IMR-90 (cell line): ENCODE data around the gene HOXD9. TPM values are rescaled to one million over a fixed set of nuclear protein-coding genes. Genes with fewer than 3 reads are reported as not detected.
A peak's percentile ranks its signal among the peaks of the same experiment; 100 is the strongest.

Source experiments
- ATAC-seq: fragments of 200-7000 bp; cut with Tn5 transposase; 2 replicates; pipeline ENCODE4 v1.9.1; 2020; ENCODE audit warnings: low read depth, mild to moderate bottlenecking, moderate library complexity
- BruUV-seq: library from RNA; stranded (reverse); fragments of 400-500 nt; replicated peaks from 2 replicates; lab custom pipeline; 2021; lab: Mats Ljungman, UMichigan
- CTCF ChIA-PET: fragments of 300-600 bp; formaldehyde crosslinking; extraction: SDS; loops from one replicate; lab custom pipeline; 2021; ENCODE audit warnings: antibody characterized with exemption; lab: Yijun Ruan, JAX
- POLR2A ChIA-PET: fragments of 300-600 bp; sonication (Branson Sonifier 250); formaldehyde crosslinking; loops from one replicate; lab custom pipeline; 2022; ENCODE audit warnings: antibody characterized with exemption; ENCODE audit not compliant: unreplicated experiment; lab: Charles Lee
- DNase-seq: peaks from one replicate; pipeline ENCODE4 v3.0.0; 2013
- H2AFZ ChIP-seq: replicated peaks from 2 replicates; pipeline ENCODE3; 2013; ENCODE audit warnings: low read length, mild to moderate bottlenecking; ENCODE audit not compliant: poor library complexity
- H2AK5ac ChIP-seq: 2 replicates; pipeline ENCODE4 v1.6.1; 2013; ENCODE audit warnings: low read depth, low read length, inconsistent platforms
- H2AK9ac ChIP-seq: replicated peaks from 2 replicates; pipeline ENCODE3; 2013; ENCODE audit warnings: mild to moderate bottlenecking, low read depth, low read length, moderate library complexity; ENCODE audit not compliant: poor library complexity
- H2BK120ac ChIP-seq: 2 replicates; pipeline ENCODE4 v1.6.1; 2013; ENCODE audit warnings: low read depth, low read length, inconsistent platforms
- H2BK15ac ChIP-seq: 3 replicates; pipeline ENCODE4 v1.6.1; 2013; ENCODE audit warnings: low read depth, low read length, inconsistent platforms
- H2BK20ac ChIP-seq: 2 replicates; pipeline ENCODE4 v1.6.1; 2013; ENCODE audit warnings: low read depth, mild to moderate bottlenecking, inconsistent platforms, low read length, moderate library complexity
- H2BK5ac ChIP-seq: 2 replicates; pipeline ENCODE4 v1.6.1; 2013; ENCODE audit warnings: mild to moderate bottlenecking, low read depth, low read length, inconsistent platforms; ENCODE audit not compliant: poor library complexity, severe bottlenecking
- H3K14ac ChIP-seq: replicated peaks from 2 replicates; pipeline ENCODE4 v1.6.1; 2013; ENCODE audit warnings: low read depth, low read length, inconsistent platforms
- H3K18ac ChIP-seq: 2 replicates; pipeline ENCODE4 v1.6.1; 2013; ENCODE audit warnings: low read depth, low read length, control low read depth
- H3K23ac ChIP-seq: 2 replicates; pipeline ENCODE4 v1.6.1; 2013; ENCODE audit warnings: low read depth, low read length, inconsistent platforms
- H3K27ac ChIP-seq: 2 replicates; pipeline ENCODE4 v1.5.1; 2013; ENCODE audit warnings: mild to moderate bottlenecking, control low read depth, low read length; ENCODE audit not compliant: insufficient read depth
- H3K27me3 ChIP-seq: 2 replicates; pipeline ENCODE4 v1.6.1; 2013; ENCODE audit warnings: low read length; ENCODE audit not compliant: control insufficient read depth, insufficient read depth
- H3K36me3 ChIP-seq: 2 replicates; pipeline ENCODE4 v1.6.1; 2013; ENCODE audit warnings: low read length, mixed read lengths; ENCODE audit not compliant: control insufficient read depth, insufficient read depth
- H3K4ac ChIP-seq: 2 replicates; pipeline ENCODE4 v1.6.1; 2013; ENCODE audit warnings: low read depth, low read length, inconsistent platforms
- H3K4me1 ChIP-seq: 2 replicates; pipeline ENCODE4 v1.6.1; 2013; ENCODE audit warnings: low read length, mixed read lengths; ENCODE audit not compliant: control insufficient read depth, insufficient read depth
- H3K4me2 ChIP-seq: 2 replicates; pipeline ENCODE4 v1.6.1; 2013; ENCODE audit warnings: low read depth, mild to moderate bottlenecking, control low read depth, low read length, moderate library complexity
- H3K4me3 ChIP-seq: 2 replicates; pipeline ENCODE4 v1.5.1; 2013; ENCODE audit warnings: low read depth, mild to moderate bottlenecking, control low read depth, low read length, moderate library complexity; ENCODE audit not compliant: insufficient read depth
- H3K56ac ChIP-seq: 2 replicates; pipeline ENCODE4 v1.6.1; 2013; ENCODE audit warnings: low read length, inconsistent platforms; ENCODE audit not compliant: insufficient read depth; ENCODE audit errors: extremely low read depth
- H3K79me1 ChIP-seq, 2 experiments: 2 replicates each; pipeline ENCODE4 v1.6.1; 2013; ENCODE audit warnings: low read length in 2 of 2, inconsistent platforms in 1 of 2, low read depth in 1 of 2
- H3K9ac ChIP-seq: 2 replicates; pipeline ENCODE4 v1.6.1; 2013; ENCODE audit warnings: low read depth, low read length, control low read depth
- H3K9me1 ChIP-seq: 2 replicates; pipeline ENCODE4 v1.6.1; 2013; ENCODE audit warnings: low read length, inconsistent platforms; ENCODE audit not compliant: insufficient read depth
- H3K9me3 ChIP-seq: 2 replicates; pipeline ENCODE4 v1.6.1; 2013; ENCODE audit warnings: low read length; ENCODE audit not compliant: control insufficient read depth, insufficient read depth
- H4K20me1 ChIP-seq: 2 replicates; pipeline ENCODE4 v1.6.1; 2013; ENCODE audit warnings: low read length, inconsistent platforms; ENCODE audit not compliant: insufficient read depth
- H4K5ac ChIP-seq: 2 replicates; pipeline ENCODE4 v1.6.1; 2013; ENCODE audit warnings: mild to moderate bottlenecking, low read depth, low read length, control low read depth
- H4K8ac ChIP-seq, 2 experiments: 2 replicates each; pipeline ENCODE4 v1.6.1; 2013; ENCODE audit warnings: low read depth in 2 of 2, low read length in 2 of 2, control low read depth in 1 of 2, inconsistent platforms in 1 of 2
- H4K91ac ChIP-seq: 2 replicates; pipeline ENCODE4 v1.6.1; 2013; ENCODE audit warnings: low read depth, low read length, inconsistent platforms; ENCODE audit not compliant: insufficient read depth
- BHLHE40 ChIP-seq: fragments of 150-350 bp; IDR thresholded peaks from 2 replicates; pipeline ENCODE4 v1.6.1; 2016; ENCODE audit warnings: mild to moderate bottlenecking, low read depth, low read length
- CEBPB ChIP-seq: IDR thresholded peaks from 2 replicates; pipeline ENCODE4 v1.6.1; 2012; ENCODE audit warnings: low read depth, low read length, improper control_type of control experiment
- CHD1 ChIP-seq: IDR thresholded peaks from 2 replicates; pipeline ENCODE4 v1.6.1; 2012; ENCODE audit warnings: low read depth, low read length, improper control_type of control experiment
- CTCF ChIP-seq: conservative IDR thresholded peaks from 2 replicates; pipeline ENCODE4 v1.5.1; 2012; ENCODE audit warnings: mild to moderate bottlenecking, low read depth, low read length, improper control_type of control experiment
- ELK1 ChIP-seq: fragments of 150-350 bp; IDR thresholded peaks from 2 replicates; pipeline ENCODE4 v1.6.1; 2016; ENCODE audit warnings: low read depth, mild to moderate bottlenecking, low read length, moderate library complexity, borderline replicate concordance
- FOS ChIP-seq: fragments of 150-350 bp; IDR thresholded peaks from 2 replicates; pipeline ENCODE4 v1.6.1; 2016; ENCODE audit warnings: low read depth, low read length
- MAFK ChIP-seq: IDR thresholded peaks from 2 replicates; pipeline ENCODE4 v1.6.1; 2012; ENCODE audit warnings: low read depth, low read length, improper control_type of control experiment
- MAZ ChIP-seq: IDR thresholded peaks from 2 replicates; pipeline ENCODE4 v1.6.1; 2012; ENCODE audit warnings: low read depth, mild to moderate bottlenecking, low read length, improper control_type of control experiment, moderate library complexity, borderline replicate concordance
- MXI1 ChIP-seq: IDR thresholded peaks from 2 replicates; pipeline ENCODE4 v1.6.1; 2012; ENCODE audit warnings: low read depth, mild to moderate bottlenecking, low read length, moderate library complexity, borderline replicate concordance
- NFE2L2 ChIP-seq: fragments of 150-350 bp; IDR thresholded peaks from 2 replicates; pipeline ENCODE4 v1.6.1; 2016; ENCODE audit warnings: low read depth, mild to moderate bottlenecking, low read length
- POLR2A ChIP-seq: IDR thresholded peaks from 2 replicates; pipeline ENCODE4 v1.6.1; 2012; ENCODE audit warnings: mild to moderate bottlenecking, low read depth, low read length
- RAD21 ChIP-seq: IDR thresholded peaks from 2 replicates; pipeline ENCODE4 v1.6.1; 2012; ENCODE audit warnings: low read length, improper control_type of control experiment
- RCOR1 ChIP-seq: IDR thresholded peaks from 2 replicates; pipeline ENCODE4 v1.6.1; 2012; ENCODE audit warnings: mild to moderate bottlenecking, low read length, improper control_type of control experiment; ENCODE audit not compliant: insufficient replicate concordance
- RFX5 ChIP-seq: IDR thresholded peaks from 2 replicates; pipeline ENCODE4 v1.8.0; 2012; ENCODE audit warnings: low read depth, mild to moderate bottlenecking, low read length, moderate library complexity
- SMC3 ChIP-seq: fragments of 150-350 bp; IDR thresholded peaks from 2 replicates; pipeline ENCODE4 v1.6.1; 2016; ENCODE audit warnings: low read depth, mild to moderate bottlenecking, antibody characterized with exemption, low read length, moderate library complexity
- USF2 ChIP-seq: fragments of 150-350 bp; IDR thresholded peaks from 2 replicates; pipeline ENCODE4 v1.6.1; 2017; ENCODE audit warnings: mild to moderate bottlenecking, antibody characterized with exemption, low read length, low read depth
- WGBS, 2 experiments: methylation state at CpG; one replicate each; pipeline versions ENCODE4 v1.1.5 to v1.1.7; 2013; ENCODE audit warnings: missing lambda C conversion rate in 2 of 2; ENCODE audit not compliant: insufficient read length in 1 of 2; ENCODE audit errors: extremely low coverage in 2 of 2; 5-methylcytosine and 5-hydroxymethylcytosine counted together
- dilution Hi-C: fragments of 300-500 bp; cut with HindIII; formaldehyde crosslinking; loops from one replicate; pipeline ENCODE4 v1.14.3; 2018; ENCODE audit warnings: low sequenced_read_pairs; ENCODE audit not compliant: unreplicated experiment
- in situ Hi-C: fragments of 300-500 bp; cut with MboI; formaldehyde crosslinking; loops from 3 replicates; pipeline ENCODE4 v1.14.3; 2019; ENCODE audit warnings: low sequenced_read_pairs, inconsistent platforms, mixed read lengths
- intact Hi-C: fragments of 100-400 bp; cut with micrococcal nuclease; formaldehyde crosslinking; loops from 2 replicates; pipeline ENCODE4 v1.10.0; 2022
- polyA plus RNA-seq, 3 experiments: library from polyadenylated mRNA; depleted of rRNA; stranded (reverse); fragments of >200 nt; gene quantifications; 2 replicates each; pipeline ENCODE4 v1.2.3, GENCODE V29; 2012; ENCODE audit warnings: low replicate concordance in 1 of 3
- total RNA-seq: library from RNA; depleted of rRNA; stranded (reverse); fragments of >200 nt; gene quantifications from 2 replicates; pipeline ENCODE4 v1.2.3, GENCODE V29; 2012

HOXD9 gene
- total and polyA plus RNA-seq, 2 of the 4 experiments (the other 2 are of a cell fraction) = not detected

GRCh38 chr2:176079285-176079830 lies 43.2 kb upstream of the HOXD9 start:
- ATAC-seq = no peak
- Histone ChIP-seq H2BK5ac (no peak overlapping the region), H3K27ac (no peak overlapping the region), H3K9ac (no peak overlapping the region), H4K20me1 (peaks cover 3% of the 10 kb centered on the region; the same call in 1 of the 2 replicates), H3K4me3 (no peak overlapping the region), H3K79me1 (no peaks in the 10 kb centered on the region), H2BK15ac (no peak overlapping the region), H3K4me1 (peaks cover 1% of the 10 kb centered on the region), H3K27me3 (peaks cover 85% of the 10 kb centered on the region), H4K8ac (no peak overlapping the region), H2BK20ac (no peak overlapping the region), H3K9me3 (peaks cover 23% of the 10 kb centered on the region), H4K5ac (no peak overlapping the region), H3K9me1 (no peaks in the 10 kb centered on the region), H3K18ac (no peak overlapping the region), H3K56ac (no peak overlapping the region), H3K36me3 (no peaks in the 10 kb centered on the region), H3K4ac (no peak overlapping the region), H2AK9ac (no peak overlapping the region), H2BK120ac (no peak overlapping the region), H2AK5ac (no peak overlapping the region), H3K4me2 (peak overlapping the region; percentile 32; the same call in 1 of the 2 replicates), H3K23ac (no peak overlapping the region), H4K91ac (no peak overlapping the region), H3K14ac (no peak overlapping the region), H2AFZ (peak overlapping the region; percentile 44)
- ChIA-PET POLR2A (no interaction called here), CTCF (interaction anchor here (1.0 kb wide), 1 partner anchor 389 kb away, joined by 3 read pairs; no protein-coding TSS in a partner anchor)
- dilution Hi-C loops (no loop called here), in situ Hi-C loops (loop anchor here (25.0 kb wide), 2 partner anchors 1042 to 1342 kb away; no protein-coding TSS in a partner anchor), intact Hi-C loops (no loop called here)
- DNase-seq = no peak
- no TSS peak for BruUV-seq
- TF ChIP-seq SMC3 (no peak), ELK1 (no peak), USF2 (no peak), FOS (no peak), MXI1 (no peak), RAD21 (no peak), RFX5 (no peak), RCOR1 (no peak), POLR2A (no peak), MAZ (no peak), MAFK (no peak), NFE2L2 (no peak), CHD1 (no peak), CTCF (no peak), BHLHE40 (no peak), CEBPB (no peak)
- 2% methylated on average over 19 of the region's 30 CpGs; no CpG with 5 or more reads in 1 of the 2 experiments for WGBS, 2 experiments
